SJCRH30 (cell line): ENCODE measurements around the gene PCED1B. TPM values are rescaled to one million over a fixed set of nuclear protein-coding genes. Genes with fewer than 3 reads are reported as not detected.
"Not testable (repeated sequence)": the region's sequence is repeated elsewhere in the genome, so short reads cannot be mapped to it uniquely, and the experiment has no call there.

Source experiments
- DNase-seq, 2 experiments: peaks; one replicate each; pipeline ENCODE4 v3.0.0-alpha.2; 2015 to 2020
- H3K27ac ChIP-seq: fragments of 250-450 bp; sonication (Bioruptor Pico); 2 replicates; pipeline ENCODE4 v1.5.1; 2020; ENCODE audit warnings: mild to moderate bottlenecking, moderate library complexity
- H3K27me3 ChIP-seq: fragments of 250-450 bp; sonication (Bioruptor Pico); 2 replicates; pipeline ENCODE4 v1.5.1; 2020; ENCODE audit warnings: mild to moderate bottlenecking, moderate library complexity
- H3K36me3 ChIP-seq: fragments of 250-450 bp; sonication (Bioruptor Pico); 2 replicates; pipeline ENCODE4 v1.5.1; 2020; ENCODE audit warnings: mild to moderate bottlenecking, moderate library complexity
- H3K4me1 ChIP-seq: fragments of 250-450 bp; sonication (Bioruptor Pico); 2 replicates; pipeline ENCODE4 v1.5.1; 2020; ENCODE audit warnings: mild to moderate bottlenecking, moderate library complexity
- H3K4me3 ChIP-seq: fragments of 250-450 bp; sonication (Bioruptor Pico); 2 replicates; pipeline ENCODE4 v1.5.1; 2020; ENCODE audit warnings: mild to moderate bottlenecking, moderate library complexity
- H3K9me3 ChIP-seq: fragments of 250-450 bp; sonication (Bioruptor Pico); replicated peaks from 2 replicates; pipeline ENCODE4 v1.5.1; 2020; ENCODE audit warnings: mild to moderate bottlenecking, moderate library complexity
- total RNA-seq: library from RNA; depleted of rRNA; stranded (reverse); fragments of >200 nt; shearing (Covaris generic); gene quantifications from 2 replicates; pipeline ENCODE4 v1.2.3, GENCODE V29; 2014

Gene PCED1B
- total RNA-seq, 1 experiment from 2014 or later, result not detected

GRCh38 chr12:47178014-47178413, 98.6 kb downstream of the PCED1B start:
- no peaks in the 10 kb centered on the region for H3K9me3 ChIP-seq
- H3K27me3 ChIP-seq, result peaks cover 4% of the 10 kb centered on the region; the same call in 1 of the 2 replicates
- no peaks in the 10 kb centered on the region for H3K36me3 ChIP-seq
- H3K4me3 ChIP-seq, result no peak overlapping the region
- no peaks in the 10 kb centered on the region for H3K4me1 ChIP-seq
- H3K27ac ChIP-seq, result no peak overlapping the region
- DNase-seq, result no peak

- not testable (repeated sequence) for H3K9me3 ChIP-seq, H3K36me3 ChIP-seq, H3K4me3 ChIP-seq, H3K4me1 ChIP-seq, H3K27ac ChIP-seq, DNase-seq, H3K27me3 ChIP-seq
These were observed 102.9 kb downstream of the PCED1B start for GRCh38 chr12:47182164-47182938.

- Histone ChIP-seq H3K27me3 (no peaks in the 10 kb centered on the region), H3K36me3 (no peaks in the 10 kb centered on the region), H3K9me3 (no peaks in the 10 kb centered on the region), H3K4me1 (no peaks in the 10 kb centered on the region), H3K27ac (no peak overlapping the region), H3K4me3 (no peak overlapping the region)
- no peak for DNase-seq
These were observed 104.8 kb downstream of the PCED1B start for GRCh38 chr12:47184229-47184628.

- Histone ChIP-seq H3K27me3 (no peaks in the 10 kb centered on the region), H3K9me3 (no peaks in the 10 kb centered on the region), H3K36me3 (no peaks in the 10 kb centered on the region), H3K4me1 (no peaks in the 10 kb centered on the region), H3K4me3 (no peak overlapping the region), H3K27ac (no peak overlapping the region)
- no peak for DNase-seq
These were observed 105.4 kb downstream of the PCED1B start for GRCh38 chr12:47184813-47185212.

GRCh38 chr12:47186246-47186645, 106.8 kb downstream of the PCED1B start:
- no peaks in the 10 kb centered on the region for H3K36me3 ChIP-seq
- DNase-seq, result no peak
- H3K27ac ChIP-seq, result no peak overlapping the region
- no peak overlapping the region for H3K4me3 ChIP-seq
- H3K27me3 ChIP-seq, result no peaks in the 10 kb centered on the region
- H3K4me1 ChIP-seq, result no peaks in the 10 kb centered on the region
- no peaks in the 10 kb centered on the region for H3K9me3 ChIP-seq

GRCh38 chr12:47188576-47189441, 109.4 kb downstream of the PCED1B start:
- Histone ChIP-seq H3K36me3 (no peaks in the 10 kb centered on the region), H3K4me1 (no peaks in the 10 kb centered on the region), H3K9me3 (no peaks in the 10 kb centered on the region), H3K4me3 (no peak overlapping the region), H3K27ac (no peak overlapping the region), H3K27me3 (no peaks in the 10 kb centered on the region)
- no peak for DNase-seq

GRCh38 chr12:47189728-47190127, 110.3 kb downstream of the PCED1B start:
- no peaks in the 10 kb centered on the region for H3K36me3 ChIP-seq
- H3K27me3 ChIP-seq, result no peaks in the 10 kb centered on the region
- no peaks in the 10 kb centered on the region for H3K9me3 ChIP-seq
- DNase-seq, result peak; percentile 38 to 49
- no peak overlapping the region for H3K27ac ChIP-seq
- no peak overlapping the region for H3K4me3 ChIP-seq
- no peaks in the 10 kb centered on the region for H3K4me1 ChIP-seq

- Histone ChIP-seq H3K9me3 (no peaks in the 10 kb centered on the region), H3K4me3 (no peak overlapping the region), H3K27ac (no peak overlapping the region), H3K36me3 (no peaks in the 10 kb centered on the region), H3K27me3 (no peaks in the 10 kb centered on the region), H3K4me1 (no peaks in the 10 kb centered on the region)
- no peak for DNase-seq
These were observed 110.9 kb downstream of the PCED1B start for GRCh38 chr12:47190271-47190750.

GRCh38 chr12:47190905-47191304, 111.5 kb downstream of the PCED1B start:
- H3K4me3 ChIP-seq, result no peak overlapping the region
- no peak for DNase-seq
- H3K4me1 ChIP-seq, result no peaks in the 10 kb centered on the region
- no peaks in the 10 kb centered on the region for H3K9me3 ChIP-seq
- no peaks in the 10 kb centered on the region for H3K27me3 ChIP-seq
- no peak overlapping the region for H3K27ac ChIP-seq
- no peaks in the 10 kb centered on the region for H3K36me3 ChIP-seq

- Histone ChIP-seq H3K27me3 (no peaks in the 10 kb centered on the region), H3K4me1 (no peaks in the 10 kb centered on the region), H3K4me3 (no peak overlapping the region), H3K9me3 (no peaks in the 10 kb centered on the region), H3K36me3 (no peaks in the 10 kb centered on the region), H3K27ac (no peak overlapping the region)
- DNase-seq, result no peak
These were observed 112.6 kb downstream of the PCED1B start for GRCh38 chr12:47192051-47192450.

- no peaks in the 10 kb centered on the region; the same call in 1 of the 2 replicates for H3K27me3 ChIP-seq
- H3K36me3 ChIP-seq, result no peaks in the 10 kb centered on the region
- no peaks in the 10 kb centered on the region for H3K4me1 ChIP-seq
- no peak for DNase-seq
- H3K27ac ChIP-seq, result no peak overlapping the region
- H3K9me3 ChIP-seq, result no peaks in the 10 kb centered on the region
- H3K4me3 ChIP-seq, result no peak overlapping the region
These were observed 113.6 kb downstream of the PCED1B start for GRCh38 chr12:47193066-47193465.

- Histone ChIP-seq H3K4me3 (no peak overlapping the region), H3K9me3 (no peaks in the 10 kb centered on the region), H3K4me1 (no peaks in the 10 kb centered on the region), H3K27me3 (no peaks in the 10 kb centered on the region; the same call in 1 of the 2 replicates), H3K36me3 (no peaks in the 10 kb centered on the region), H3K27ac (no peak overlapping the region)
- DNase-seq, result no peak
These were observed 115.1 kb downstream of the PCED1B start for GRCh38 chr12:47194501-47194900.

GRCh38 chr12:47200446-47200845, 121.0 kb downstream of the PCED1B start:
- no peaks in the 10 kb centered on the region for H3K36me3 ChIP-seq
- no peak overlapping the region for H3K27ac ChIP-seq
- no peaks in the 10 kb centered on the region for H3K4me1 ChIP-seq
- H3K27me3 ChIP-seq, result no peaks in the 10 kb centered on the region; the same call in 1 of the 2 replicates
- no peak overlapping the region for H3K4me3 ChIP-seq
- no peaks in the 10 kb centered on the region; the same call in 1 of the 2 replicates for H3K9me3 ChIP-seq
- no peak for DNase-seq

GRCh38 chr12:47201190-47201589, 121.8 kb downstream of the PCED1B start:
- H3K36me3 ChIP-seq, H3K27me3 ChIP-seq, H3K9me3 ChIP-seq, H3K4me1 ChIP-seq, H3K4me3 ChIP-seq, DNase-seq, H3K27ac ChIP-seq: not testable (repeated sequence)

GRCh38 chr12:47202176-47202575, 122.8 kb downstream of the PCED1B start:
- Histone ChIP-seq H3K27ac (no peak overlapping the region), H3K4me3 (no peak overlapping the region), H3K4me1 (no peaks in the 10 kb centered on the region), H3K36me3 (no peaks in the 10 kb centered on the region), H3K9me3 (no peaks in the 10 kb centered on the region; the same call in 1 of the 2 replicates), H3K27me3 (no peaks in the 10 kb centered on the region; the same call in 1 of the 2 replicates)
- DNase-seq, result no peak
